A172 (cell line): ENCODE measurements around the gene AKAP12. TPM values are rescaled to one million over a fixed set of nuclear protein-coding genes. Genes with fewer than 3 reads are reported as not detected.
A peak's percentile ranks its signal among the peaks of the same experiment; 100 is the strongest.

ENCODE experiments used
- DNase-seq: peaks from one replicate; pipeline ENCODE4 v3.0.0-alpha.2; 2015; ENCODE audit warnings: low spot score
- total RNA-seq: library from RNA; depleted of rRNA; stranded (reverse); fragments of >200 nt; shearing (Covaris generic); gene quantifications from 2 replicates; pipeline ENCODE4 v1.2.3, GENCODE V29; 2014

AKAP12 gene
- total RNA-seq, 1 experiment from 2014 or later = 172 TPM

DNA sequence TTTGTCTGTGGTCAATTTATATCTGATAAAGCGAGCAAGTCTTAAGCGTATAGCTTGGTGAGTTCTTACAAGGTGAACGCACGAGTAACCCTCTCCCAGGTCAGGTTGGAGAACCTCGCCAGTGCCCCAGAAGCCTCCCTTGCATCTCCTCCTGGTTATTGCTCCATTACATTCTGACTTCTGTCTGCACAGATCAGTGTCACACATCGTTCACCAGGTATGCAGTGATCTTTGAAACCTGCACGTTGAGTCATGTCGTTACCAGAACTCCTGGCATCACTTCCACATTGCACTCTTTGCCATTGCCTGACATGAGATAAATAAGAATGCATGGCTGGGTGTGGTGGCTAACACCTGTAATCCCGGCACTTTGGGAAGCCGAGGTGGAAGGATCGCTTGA lies 44.2 kb downstream of the AKAP12 start:
- DNase-seq = peak; percentile 15

DNA sequence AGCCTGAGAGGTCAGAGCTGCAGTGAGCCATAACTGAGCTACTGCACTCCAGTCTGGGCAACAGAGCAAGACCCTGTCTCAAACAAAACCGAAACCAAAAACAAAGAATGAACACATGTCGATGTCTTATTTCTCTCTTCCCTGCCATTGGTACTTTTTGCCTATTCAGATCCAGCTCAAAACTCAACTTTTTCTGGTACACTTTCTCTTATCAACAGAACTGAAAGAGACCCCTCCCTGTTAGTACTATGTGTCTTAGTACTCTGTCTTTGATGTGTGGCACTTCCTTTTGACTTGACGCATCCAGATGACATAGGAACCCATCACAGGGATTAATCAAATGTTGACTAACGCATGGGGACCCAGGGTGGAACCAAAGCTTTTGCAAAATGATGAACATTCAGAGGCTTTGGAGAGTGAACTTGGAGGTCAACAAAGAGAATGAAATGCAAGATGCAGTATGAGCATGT lies 44.8 kb downstream of the AKAP12 start:
- DNase-seq = no peak

DNA sequence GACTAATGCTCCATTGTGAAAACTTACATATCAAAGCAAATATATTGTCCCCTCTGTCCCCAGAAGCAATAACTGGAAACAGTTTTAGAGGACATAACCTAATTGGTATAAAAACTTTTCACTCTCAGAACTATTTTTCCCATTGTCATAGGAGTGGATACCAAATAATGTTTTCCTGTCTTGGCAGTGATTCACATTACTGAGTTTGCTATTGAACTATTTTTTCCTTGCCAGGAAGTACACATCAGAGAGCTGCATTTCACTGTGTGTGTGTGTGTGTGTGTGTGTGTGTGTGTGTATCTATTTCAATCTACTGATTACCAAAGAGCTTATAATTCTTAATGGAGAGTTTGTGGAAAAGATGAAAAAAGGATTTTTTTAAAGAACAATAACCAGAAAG lies 45.4 kb downstream of the AKAP12 start:
- no peak for DNase-seq

DNA sequence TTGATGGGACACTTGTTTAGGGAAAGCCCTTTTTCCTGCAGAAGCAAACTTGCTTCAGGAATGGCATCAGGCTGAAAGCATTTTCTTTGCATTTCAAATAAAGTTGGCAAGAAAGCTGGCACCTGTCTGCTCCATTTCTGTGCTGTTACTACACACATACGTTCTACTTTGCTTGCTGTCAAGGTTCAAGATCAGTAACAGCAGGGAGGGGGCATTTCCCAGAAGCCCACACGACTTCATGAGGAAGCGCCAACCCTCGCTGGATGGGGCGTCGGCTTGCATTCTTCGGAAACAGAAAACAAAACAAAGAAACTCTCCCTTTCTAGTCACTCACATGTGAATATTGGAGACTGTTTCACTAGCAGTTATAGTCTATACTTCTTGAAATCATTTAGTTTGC lies 46.4 kb downstream of the AKAP12 start:
- DNase-seq = peak; percentile 13

DNA sequence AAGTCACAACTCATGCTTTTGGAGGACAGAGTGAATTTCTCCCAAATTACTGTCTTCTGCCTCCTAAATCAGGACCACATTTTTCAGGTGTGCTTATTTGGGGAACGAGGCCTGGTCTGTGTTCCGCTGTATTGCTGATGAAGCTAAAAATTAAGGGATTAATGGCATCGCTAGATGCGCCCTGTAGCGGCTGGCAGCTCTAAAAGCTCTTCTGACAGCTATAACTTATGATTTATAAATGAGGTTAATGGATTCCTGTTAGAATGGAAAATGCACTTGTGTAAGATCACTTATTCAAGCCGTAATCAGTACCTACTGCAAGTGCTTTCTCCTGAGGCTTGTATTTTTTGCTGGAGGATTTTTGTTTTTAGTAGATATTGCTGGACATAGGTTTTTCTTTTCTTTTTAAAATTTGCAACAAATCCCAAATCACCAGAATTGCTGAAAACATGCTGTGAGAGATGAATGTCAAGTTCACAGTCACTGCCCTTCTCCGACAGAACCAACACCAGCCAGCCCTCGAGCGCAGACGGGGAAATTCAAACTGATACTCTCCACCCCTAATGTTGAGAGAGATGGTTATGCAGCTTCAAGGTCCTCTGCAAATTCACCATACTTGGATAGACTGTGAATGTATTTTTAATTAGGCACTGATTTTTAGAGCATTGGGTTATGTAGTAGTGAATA lies 49.1 kb downstream of the AKAP12 start:
- DNase-seq = no peak

DNA sequence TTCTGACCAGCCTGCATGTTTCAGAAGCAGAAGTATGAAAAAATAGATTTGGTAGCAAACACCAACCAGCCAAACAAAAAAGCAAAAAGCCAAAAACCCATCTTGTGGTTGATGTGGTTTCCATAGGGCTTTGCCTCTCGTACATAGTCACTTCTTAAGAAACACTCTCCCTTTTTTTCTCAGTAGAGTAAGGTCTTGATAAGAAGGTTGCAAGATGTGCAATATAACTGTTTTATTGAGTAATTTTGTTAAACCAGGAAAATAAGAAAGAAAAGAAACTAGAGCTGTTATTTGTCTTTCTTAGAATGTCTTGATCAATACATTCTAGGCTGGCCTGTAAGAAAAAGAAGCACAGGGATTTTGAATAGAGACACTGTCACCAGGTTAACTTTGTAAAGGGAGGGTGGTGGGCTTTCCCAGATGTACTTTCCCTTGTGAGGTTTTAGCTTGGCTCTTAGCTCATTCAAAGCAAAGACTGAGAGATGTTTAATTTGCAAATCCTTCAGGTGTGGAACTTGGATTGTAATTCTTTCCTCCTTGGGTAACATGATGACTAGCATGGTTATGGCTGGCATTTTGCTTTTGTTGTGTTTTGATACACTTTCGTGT lies 49.7 kb downstream of the AKAP12 start:
- no peak for DNase-seq

DNA sequence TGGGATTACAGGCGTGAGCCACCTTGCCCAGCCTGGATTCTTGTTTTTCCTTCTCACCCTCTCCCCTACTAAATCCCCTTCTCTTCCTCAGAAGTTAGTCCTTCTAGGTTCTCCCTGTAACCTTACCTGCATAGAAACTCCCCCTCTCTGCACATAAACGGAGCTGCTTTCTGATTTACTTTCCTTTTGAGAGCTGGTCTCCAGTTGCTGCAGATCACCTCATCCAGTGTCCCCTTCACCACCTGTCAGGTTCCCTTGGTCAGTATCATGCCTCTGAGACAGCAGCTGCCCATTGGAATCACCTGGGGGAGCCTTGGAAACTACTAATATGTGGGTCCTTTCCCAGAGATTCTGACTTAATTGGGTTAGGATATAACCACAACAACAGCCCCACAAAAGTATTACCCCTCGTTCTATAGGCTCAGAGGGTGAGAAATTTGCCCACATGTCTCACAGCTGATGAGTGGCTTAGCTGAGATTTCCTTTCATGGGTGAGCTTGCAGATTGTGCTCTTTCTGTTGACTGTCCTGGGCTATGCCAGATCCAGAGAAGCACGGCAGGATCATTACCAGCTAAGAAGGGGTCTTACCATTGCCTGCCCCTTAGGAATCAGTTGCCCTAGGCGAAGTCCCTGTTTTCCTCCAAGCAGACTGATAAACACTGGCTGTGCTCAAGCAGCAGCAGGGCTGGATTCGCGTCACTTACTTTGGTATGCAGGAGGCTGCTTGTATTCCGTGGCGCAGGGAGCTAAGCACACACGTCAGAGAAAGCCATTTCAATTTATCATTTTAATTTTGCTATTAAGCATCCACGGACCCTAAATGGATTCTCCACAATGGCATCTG lies 51.3 kb downstream of the AKAP12 start:
- DNase-seq = no peak

DNA sequence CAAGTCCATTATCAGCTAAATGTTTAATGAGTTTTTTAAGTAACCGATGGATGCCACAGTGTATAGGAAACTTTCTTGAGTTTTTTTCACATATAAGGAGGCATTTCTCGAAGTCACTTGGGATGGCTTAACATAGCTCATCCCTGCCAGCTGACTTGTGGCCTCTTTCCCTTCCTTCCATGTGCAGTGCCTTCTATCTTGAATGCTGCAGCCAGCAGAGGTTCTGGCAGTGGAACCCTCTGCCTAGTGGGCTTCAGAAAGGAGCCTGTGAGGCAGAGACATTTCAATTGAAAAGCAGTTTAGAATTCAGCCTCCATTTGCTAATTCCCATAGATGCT lies 51.9 kb downstream of the AKAP12 start:
- DNase-seq = no peak

DNA sequence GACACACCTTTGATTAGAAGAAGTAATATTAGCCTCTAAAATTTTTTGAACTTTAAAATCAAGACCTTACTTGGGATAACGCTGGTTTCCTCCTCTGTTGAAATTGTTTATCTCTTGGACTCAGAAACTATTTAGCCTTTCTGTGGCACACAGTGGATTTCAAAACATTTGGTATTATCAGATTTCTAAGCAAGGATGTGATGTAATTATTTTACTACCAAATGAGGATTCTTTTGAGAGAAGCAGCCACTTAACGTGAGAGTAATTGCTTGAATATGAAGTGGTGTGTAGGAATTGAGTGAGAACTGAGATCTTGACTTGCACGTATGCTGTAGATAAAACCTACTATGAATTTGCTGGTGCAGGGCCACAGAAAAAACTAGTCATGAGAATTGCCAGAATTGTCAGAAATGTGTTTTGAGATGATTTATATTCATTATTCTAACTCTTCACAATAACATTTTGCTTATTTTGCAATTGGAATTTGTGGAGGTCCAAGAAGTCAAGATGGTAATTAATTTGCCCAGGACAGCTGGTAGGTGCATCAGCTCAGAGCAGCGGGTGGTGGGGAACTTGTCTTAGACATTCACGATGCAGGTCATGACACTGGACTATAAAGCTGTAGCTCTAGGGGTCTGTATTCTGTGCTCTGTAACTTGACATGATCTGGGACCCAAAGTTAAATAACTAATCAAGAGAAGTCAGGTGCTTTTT lies 53.4 kb downstream of the AKAP12 start:
- DNase-seq = no peak

DNA sequence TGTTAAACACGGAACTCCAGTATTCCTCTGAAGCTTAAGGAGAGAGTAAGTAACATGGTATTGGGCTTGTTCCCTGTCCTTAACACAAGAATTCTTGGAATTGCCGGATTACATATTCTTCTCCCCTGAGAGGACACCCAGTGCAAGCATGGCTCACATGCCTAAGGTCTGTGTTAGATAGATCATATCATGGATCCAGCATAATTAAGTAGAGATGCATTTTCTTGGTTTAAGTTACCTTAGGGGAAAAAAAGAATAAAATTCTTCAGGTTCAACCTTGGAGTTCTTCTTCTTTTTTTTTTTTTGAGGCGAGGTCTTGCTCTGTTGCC lies 53.9 kb downstream of the AKAP12 start:
- no peak for DNase-seq

DNA sequence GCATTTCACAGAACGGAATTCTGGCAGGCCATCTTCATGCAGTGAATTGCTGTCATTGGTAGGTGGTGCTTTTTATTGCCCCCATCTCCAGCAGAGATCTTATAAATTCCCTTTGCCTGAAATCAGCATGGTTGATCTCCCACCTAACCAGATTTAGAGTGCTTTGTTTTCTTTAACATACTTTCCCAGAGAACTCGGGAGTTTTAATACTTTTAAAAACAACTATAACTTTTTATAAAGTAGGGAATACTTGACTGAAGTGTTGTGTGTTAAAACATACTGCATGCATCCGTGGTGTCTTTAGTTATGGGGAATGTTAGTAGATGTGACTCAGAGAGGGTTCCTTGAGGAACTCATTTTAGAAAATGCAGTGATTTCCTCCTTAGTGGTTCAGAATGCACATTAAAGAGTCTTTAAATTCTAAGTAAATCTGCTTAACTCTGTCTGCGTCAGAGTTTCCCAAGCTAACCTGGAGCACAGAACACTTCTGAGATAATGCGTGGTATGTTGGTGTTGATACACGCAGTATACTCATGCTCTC lies 54.9 kb downstream of the AKAP12 start:
- no peak for DNase-seq

DNA sequence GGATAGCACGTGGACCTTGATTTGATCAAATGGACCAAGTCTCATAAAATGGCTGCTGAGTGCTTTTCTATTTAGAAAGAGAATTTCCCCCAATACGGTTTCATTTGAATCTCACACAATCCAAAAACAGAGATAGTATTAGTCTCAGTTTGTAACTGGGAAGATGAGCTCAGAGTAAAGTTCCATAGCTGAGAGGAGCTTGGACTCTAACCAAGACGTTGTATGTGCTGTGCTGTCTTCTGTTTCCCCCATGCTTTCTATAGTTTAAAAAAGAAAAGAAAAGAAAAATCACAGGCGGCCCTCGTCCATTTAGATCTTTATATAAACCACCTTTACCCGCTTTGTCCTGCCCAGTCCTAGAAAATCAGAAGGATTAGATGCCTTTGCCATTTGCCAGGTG lies 58.1 kb downstream of the AKAP12 start:
- no peak for DNase-seq

DNA sequence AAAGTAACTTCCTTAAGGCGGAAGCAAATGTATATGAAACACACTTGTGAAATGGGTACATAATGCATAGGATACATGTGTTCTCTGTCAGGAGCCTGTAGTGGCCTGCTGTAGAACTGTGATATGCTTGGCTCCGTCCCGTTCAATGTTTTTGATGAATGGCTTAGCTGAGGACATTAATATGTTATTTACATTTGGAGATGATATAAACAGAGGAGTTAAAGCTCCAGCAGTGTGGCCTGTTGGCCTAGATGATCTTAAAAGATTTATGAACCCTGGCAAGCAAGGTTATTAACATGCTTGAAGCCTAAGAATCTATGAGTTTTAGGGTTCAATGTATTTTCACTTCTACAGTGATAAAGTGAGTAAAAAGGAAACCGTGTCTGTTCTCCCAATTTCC lies 59.2 kb downstream of the AKAP12 start:
- no peak for DNase-seq

DNA sequence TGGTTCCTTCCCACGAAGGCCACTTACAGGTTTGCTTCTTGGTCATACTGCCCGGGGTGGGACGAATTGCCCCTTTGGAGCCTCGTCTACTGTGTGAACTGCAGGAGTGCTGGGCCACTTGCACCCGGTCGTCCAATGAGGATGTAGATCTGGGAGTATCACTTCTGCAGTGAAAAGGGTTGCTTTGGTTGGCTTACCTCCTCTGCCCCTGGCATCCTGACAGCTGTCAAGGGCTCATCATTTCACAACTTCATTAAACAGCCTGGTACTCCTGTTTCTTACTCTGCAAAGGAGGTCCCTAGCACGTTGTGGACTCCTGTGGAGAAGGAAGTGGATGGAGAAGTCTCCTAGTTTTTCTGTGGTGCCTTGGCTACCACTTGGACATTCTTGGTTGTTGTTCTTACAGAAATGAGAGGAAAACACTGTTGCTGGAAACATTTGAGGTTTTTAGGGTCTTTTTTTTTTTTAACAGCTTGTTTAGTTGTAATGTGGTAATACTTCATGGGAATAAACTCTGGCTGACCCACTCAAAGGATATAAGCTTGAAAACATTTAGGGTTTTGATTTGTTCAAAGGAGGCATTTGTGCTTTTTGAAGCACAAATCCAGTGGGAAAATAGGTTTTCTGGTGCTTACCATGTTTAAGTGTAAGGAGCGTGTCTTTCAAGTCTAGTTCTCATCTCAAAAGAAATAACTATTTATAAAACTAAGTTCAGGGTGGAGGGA lies 60.7 kb downstream of the AKAP12 start:
- no peak for DNase-seq

DNA sequence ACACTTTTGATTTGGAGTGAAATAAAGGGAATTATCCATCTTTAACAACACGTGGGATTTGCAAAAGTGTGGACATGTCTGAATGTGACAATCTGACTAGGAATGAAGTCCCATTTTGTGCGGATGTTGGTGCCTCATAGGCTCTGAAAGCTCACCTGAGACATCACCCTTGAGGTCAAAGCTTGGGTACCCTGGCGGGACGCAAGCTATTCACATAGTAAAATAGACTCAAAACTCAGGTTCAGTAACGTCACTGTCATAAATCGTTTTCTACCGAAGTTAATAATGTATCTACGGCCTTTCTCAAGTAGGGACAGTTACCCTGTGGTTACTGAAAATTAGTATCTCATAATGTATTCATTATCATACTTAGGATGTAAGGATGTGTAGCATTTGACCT lies 61.8 kb downstream of the AKAP12 start:
- DNase-seq = no peak

DNA sequence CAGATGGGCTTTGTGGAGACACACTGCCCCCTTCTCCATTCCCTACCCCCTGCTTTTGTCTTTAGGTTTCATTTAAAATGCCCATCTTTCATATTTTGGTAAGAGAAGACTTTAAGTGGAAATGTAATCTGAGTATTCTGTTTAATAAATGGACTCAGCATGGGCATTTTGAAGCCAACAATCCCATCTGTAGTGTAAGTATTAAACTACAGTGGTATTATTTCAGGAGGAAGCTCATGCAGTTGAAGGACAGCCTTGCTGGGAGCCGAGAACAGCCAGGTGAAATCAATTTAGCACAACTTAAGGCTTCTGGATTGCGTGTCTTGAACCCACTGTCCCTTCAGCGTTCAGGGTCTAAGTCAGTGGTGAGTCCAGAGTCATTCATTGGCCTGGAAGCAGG lies 63.5 kb downstream of the AKAP12 start:
- no peak for DNase-seq

DNA sequence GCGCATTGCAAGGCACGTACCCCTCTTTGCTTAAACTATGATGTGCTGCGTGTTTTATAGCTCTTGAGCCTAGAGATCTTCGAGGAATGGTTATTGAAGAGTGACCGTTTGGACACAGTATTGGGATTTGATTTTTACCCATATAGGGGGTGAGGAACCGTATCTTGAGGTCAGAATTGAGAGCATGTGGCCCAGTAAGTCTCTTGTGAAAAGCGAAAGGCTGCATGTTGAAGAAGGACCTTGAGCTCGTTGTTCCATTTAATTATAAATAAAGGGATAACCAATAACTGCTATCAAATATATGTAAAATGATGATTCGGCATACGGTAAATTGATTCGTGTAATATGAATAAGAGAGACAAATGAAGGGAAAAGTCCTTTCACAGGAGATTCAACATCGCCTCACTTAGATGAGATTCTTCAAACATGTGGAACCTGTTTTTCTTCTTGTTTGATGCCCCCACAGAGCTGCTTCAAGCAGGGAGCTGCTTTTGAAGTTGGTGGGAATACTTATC lies 66.6 kb downstream of the AKAP12 start:
- no peak for DNase-seq

DNA sequence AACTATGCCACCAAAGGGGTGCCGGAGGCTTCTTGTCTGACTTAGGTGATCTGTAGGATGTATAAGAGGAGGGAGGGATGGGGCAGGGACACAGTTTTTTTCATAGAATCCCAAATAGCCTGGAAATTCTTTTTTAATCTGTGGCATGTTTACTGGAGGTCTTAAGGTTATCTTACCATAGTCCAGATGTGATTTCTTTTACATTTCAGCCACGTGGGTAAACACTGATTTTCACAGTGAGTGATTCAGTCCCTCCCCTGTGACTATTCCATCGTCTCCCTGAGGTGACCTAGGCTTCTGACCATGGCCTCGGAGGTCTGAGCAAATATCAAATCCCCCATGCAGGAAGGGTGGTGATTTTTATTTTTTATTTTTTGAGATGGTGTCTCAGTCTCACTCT lies 67.7 kb downstream of the AKAP12 start:
- DNase-seq = no peak

DNA sequence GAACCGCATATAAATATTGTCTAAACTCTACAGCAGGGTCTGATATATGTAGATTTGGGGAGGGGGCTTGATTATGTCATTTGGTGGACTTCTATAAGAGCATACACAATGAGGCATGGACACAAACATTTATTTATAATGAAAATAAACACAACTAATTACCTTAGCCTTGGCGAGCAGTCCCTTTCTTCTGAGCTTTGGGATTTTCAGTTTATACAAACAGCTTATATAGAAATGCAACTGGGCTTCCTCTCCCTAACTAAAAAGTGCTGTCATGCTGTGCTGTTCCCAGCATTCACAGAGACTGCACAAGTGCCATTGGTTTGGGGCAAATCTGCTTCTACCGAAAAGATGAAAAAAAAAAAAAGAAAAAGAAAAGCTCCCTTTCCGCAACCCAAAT lies 69.9 kb downstream of the AKAP12 start:
- DNase-seq = no peak

DNA sequence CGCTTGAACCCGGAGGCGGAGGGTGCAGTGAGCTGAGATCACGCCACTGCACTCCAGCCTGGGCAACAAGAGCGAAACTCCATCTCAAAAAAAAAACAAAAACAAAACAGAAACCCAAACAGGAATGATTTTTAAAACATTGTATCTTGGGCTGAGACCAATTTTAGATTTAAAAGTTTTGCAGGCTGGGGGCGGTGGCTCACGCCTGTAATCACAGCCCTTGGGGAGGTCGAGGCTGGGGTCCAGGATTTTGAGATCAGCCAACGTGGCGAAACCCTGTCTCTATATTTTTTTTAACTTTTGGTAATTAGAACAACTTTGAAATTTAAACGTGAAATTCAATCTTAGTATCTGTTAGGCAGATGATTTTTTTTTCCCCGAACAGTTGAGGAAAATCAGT lies 70.5 kb downstream of the AKAP12 start:
- no peak for DNase-seq
